Stimulated activated CD8-positive, alpha-beta memory T cell treated with anti-CD3 and anti-CD28 coated beads, Interleukin-4, amount 100 ng/mL, for 48 hours (primary cell): ENCODE measurements around the gene LGALS9C.
"Not testable (repeated sequence)": the region's sequence is repeated elsewhere in the genome, so short reads cannot be mapped to it uniquely, and the experiment has no call there.

ENCODE experiments used
- DNase-seq: peaks from one replicate; pipeline ENCODE4 v3.0.0-alpha.2; 2020

Gene LGALS9C

DNA sequence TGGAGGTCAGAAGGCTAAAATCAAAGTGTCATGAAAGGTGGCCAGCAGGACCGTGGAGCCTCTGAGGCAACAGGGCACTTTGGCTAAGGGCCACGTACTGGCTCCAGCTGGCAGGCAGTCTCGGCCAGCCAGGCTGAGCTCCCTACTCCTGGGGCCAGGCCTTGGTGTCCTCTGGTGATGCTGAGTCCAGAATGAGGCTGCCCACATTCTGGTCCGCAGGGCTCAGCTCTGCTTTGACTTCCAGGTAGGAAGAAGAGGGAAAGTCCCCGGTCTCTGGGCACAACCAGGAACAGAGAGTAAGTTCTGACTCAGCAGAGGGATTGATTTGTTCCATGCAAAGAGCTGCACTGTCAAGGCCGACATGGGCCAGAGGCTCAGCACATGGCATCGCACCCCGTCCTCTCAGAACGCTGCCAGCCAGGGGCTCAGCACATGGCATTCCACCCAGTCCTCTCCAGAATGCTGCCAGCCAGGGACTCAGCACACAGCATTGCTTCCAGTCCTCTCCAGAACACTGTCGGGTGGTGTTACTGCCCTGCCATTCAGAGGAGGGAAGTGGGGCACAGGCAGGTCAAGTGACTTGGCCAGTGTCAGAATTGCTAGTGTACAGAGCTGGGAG lies 2.5 kb downstream of the LGALS9C start:
- not testable (repeated sequence) for DNase-seq

DNA sequence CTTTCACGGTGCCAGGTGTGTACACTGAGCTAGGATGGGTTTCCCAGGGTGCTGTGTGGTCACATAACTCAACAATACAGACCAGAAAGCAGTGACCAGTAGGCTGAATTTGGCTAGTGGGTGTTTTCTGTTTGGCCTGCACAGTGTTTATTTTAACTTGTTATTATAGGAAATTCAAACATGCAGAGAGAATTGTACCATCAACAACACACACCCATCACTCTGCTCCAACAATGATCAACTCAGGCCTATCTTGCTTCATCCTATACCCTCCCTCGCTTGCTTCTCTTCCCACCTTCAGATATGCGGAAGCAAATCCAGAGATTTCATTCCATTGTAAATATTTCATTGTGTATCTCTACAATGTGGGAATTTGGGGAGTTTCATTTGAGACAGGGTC lies 5.2 kb downstream of the LGALS9C start:
- not testable (repeated sequence) for DNase-seq

DNA sequence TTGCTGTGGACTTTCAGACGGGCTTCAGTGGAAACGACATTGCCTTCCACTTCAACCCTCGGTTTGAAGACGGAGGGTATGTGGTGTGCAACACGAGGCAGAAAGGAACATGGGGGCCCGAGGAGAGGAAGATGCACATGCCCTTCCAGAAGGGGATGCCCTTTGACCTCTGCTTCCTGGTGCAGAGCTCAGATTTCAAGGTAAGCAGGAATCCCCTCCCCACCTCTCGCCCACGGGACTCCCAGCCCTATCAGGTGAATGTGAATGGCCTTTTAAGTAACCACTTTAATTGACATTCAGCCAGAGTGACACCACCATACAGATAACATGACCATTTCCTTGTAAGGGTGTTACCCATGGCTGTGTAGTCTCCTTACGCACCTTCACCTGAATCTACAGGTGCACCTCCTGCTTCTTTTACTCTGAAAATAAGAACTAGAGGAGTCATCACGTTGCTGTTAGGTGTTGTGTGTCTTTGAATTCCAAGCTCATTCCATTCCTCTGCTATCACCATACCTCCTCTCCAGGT lies 9.4 kb downstream of the LGALS9C start:
- DNase-seq = not testable (repeated sequence)

DNA sequence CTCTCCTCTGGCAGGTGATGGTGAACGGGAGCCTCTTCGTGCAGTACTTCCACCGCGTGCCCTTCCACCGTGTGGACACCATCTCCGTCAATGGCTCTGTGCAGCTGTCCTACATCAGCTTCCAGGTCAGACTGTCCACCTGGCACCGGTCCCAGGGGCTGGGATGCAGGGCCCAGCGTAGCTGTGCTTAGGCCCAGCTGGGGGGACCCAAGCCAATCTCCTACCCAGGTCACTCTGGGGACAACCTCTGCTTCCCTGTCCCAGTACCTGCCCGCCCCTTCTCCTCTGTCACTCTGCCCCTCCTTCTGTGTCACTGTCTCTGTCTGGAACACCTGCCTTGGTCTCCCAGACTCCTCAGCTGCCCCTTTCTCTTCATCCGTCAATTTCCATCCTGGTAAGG lies 11.0 kb downstream of the LGALS9C start:
- DNase-seq = not testable (repeated sequence)

DNA sequence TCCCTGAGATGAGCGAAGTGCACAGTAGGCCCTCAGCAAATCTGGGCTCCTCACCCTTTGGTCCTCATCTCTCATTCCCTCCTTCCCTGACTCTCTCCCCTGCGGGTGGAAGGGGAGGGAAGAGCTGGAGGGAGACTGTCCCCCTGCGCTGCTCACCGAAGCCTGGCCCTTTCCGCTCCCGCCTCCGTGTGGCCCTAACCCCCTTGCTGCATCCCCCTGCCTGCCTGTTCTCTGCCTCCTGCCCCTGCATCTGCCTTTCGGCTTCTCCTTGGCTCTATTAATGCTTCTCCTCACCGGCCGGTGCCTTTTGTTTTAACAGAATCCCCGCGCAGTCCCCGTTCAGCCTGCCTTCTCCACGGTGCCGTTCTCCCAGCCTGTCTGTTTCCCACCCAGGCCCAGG lies 12.0 kb downstream of the LGALS9C start:
- DNase-seq = not testable (repeated sequence)

DNA sequence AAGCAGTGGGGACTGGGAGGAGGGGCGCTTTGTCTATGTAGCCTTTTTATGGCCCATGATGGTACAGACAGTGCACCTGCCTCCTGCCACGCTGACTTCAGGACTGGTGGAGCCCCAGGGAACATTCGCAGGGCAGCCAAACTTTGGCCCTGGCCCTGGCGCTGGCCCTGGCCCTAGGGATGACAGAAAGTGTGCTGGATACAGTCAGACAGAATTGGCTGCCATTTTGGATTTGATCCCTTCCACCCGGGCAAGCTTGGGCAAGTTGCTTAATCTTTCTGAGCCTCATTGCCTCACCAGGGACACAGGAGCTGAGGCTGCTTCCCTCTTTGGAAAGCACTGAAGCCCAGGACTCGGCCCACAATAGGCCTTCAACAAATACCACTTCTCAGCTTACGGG lies 13.4 kb downstream of the LGALS9C start:
- DNase-seq = not testable (repeated sequence)

DNA sequence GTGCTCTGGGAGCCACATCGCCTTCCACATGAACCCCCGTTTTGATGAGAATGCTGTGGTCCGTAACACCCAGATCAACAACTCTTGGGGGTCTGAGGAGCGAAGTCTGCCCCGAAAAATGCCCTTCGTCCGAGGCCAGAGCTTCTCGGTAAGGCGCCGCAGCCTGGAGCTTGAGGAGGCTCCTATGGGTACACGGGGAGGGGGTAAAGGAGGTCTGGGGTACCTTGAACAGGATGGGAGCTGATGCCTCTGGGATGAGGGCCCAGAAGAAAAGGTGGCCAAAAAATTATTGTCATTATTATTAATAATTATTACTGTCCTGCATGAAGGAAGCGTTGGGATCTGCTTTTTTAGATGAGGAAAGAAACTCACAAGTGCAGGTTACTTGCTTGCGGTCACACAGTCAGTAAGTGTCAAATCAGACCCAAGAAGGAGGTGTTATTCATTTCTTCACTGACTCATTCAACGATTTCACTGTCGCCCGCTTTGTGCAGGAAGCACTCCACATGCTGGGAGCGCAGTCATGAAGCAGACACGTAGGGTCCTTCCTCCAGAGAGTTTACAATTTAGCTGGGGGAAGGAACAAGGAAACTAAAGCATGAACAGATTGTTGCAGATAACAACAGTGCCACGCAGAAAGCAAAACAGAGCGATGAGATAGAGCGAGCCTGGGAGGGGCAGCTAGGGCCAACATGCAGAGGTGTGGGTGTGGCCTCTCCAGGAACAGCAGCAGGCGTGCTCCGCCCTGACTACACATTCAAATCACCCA lies 16.3 kb downstream of the LGALS9C start:
- peak; percentile 49 for DNase-seq

DNA sequence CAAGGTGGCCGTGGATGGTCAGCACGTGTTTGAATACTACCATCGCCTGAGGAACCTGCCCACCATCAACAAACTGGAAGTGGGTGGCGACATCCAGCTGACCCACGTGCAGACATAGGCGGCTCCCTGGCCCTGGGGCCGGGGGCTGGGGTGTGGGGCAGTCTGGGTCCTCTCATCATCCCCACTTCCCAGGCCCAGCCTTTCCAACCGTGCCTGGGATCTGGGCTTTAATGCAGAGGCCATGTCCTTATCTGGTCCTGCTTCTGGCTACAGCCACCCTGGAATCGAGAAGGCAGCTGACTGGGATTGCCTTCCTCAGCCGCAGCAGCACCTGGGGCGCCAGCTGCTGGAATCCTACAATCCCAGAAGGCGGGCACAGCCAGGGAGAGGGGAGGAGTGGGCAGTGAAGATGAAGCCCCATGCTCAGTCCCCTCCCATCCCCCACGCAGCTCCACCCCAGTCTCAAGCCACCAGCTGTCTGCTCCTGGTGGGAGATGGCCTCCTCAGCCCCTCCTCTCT lies 17.7 kb downstream of the LGALS9C start:
- not testable (repeated sequence) for DNase-seq

DNA sequence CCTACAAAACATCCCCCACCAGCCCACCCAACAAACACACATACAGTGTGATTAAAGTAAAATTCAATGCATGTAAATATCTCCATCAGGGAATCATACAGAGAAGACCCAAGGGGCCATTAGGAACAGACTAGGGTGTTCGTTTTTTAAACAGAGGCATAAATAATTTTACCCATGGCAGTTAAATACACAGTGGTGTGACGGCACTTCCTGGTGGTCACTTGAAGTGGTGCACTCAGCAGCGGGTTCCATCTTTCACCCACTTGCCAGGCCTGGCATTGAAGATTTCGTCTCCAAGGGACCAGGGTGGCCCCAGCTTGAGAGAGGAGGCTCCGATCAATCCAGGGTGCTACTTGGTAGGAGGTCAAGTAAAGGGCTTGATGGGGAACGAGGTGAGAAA lies 20.5 kb downstream of the LGALS9C start:
- DNase-seq = not testable (repeated sequence)

DNA sequence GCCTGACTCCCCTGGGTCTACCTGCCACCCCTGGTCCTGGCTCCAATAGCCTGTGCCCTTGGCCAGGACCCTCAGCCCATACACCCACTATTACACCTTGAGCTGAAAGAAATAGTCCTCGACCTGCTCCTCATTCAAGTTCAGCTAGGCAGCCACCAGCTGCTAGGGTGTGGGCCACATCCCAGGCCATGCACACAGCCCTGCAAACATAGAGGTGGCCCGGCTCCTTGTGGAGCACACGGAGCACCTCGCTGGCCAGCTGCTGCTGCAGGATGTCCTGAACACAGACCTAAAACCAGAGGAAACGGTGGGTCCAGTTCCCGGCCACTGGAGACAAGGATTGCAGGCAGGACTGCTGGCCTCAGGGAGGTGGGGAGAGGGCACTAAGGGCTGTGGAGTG lies 22.5 kb downstream of the LGALS9C start:
- not testable (repeated sequence) for DNase-seq

DNA sequence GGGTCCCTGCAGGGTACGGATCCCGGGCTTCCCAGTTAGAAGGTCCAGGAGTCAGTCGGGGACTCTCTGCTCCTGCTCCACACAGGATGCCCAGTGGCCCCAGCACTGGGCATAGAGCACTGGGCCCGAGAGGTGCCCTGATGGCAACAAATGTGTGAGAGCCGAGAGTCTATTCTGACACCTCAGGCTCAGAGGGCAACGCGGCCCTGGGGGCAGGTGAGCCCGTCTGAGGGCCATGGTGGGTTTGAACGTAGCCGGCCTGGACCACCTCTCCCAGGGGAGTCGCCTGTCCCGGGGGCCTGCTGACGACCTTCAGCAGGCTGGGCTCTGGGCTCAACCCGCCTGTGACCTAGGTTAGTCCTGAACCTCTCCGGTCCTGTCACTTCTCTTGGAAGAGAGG lies 23.2 kb downstream of the LGALS9C start:
- DNase-seq = not testable (repeated sequence)

DNA sequence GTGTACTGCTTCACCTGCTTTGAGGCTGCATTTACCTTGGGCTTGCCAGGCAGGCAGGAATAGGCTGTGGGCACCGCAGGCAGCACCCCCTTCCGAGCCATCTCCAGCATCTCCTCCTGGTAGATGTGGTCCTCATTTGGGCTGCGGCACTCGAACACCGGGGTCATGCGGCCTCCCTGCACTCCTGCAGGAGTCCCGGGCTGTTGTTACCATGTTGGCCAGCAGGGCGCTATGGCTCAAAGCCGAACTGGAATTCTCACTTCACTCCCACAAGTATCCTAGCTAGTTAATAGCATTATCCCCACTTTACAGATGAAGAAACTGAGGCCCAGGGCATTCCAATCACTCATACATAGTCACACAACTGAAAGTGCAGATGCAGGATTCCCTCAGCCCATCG lies 23.7 kb downstream of the LGALS9C start:
- not testable (repeated sequence) for DNase-seq

DNA sequence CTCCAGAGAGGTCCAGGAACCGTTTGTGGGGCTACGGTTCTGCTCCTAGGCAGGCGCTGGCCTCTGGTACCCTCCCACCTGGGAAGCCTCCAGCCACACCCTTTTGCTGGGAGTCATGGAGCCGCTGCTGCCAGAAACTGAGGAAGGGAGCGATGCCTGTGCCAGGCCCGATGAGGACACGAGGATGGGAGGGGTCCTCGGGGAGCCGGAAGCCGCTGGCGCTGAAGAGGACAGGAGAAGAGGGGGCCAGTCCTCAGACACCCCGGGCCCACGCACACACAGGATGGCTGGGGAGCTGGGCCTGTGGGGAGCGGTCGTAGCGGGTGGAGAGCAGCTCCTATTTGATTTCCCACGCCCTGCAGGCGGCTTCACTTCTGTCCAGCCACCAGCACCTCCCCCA lies 24.2 kb downstream of the LGALS9C start:
- not testable (repeated sequence) for DNase-seq

DNA sequence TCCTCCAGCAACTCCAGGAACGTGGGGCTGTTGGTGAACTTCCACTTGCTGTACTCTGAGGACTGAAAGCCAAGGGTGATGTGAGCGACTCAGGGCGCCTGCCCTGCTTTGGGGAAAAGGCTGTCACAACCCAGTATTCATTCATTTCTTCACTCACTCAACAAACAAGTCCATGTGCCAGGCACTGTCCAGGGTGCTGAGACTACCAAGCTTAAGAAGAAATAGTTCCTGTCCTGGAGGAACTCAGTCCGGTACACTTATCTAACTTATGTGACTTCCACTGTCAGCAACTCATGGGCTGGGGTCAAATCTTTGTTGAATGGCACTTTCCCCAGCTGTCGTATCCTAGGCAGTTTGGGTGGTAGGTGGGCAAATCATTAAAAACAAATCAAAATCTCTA lies 26.6 kb downstream of the LGALS9C start:
- DNase-seq = not testable (repeated sequence)

DNA sequence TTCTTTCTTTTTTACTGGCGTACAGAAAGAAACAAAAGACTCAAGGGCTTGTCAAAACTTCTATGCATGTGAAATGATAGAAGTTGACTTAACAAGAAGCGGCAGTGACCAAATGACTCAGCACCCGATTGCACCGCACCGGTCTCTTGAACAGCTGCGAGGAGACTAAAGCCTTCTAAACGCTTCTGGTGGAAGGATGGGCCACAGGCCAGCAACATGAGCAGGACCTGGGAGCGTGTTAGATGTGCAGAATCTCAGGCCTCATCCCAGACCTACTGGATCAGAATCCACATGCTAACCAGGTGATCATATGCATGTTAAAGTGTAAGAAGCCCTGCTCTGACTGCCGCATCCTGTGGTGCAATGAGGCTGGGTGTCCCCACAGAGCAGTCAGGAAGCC lies 31.1 kb downstream of the LGALS9C start:
- not testable (repeated sequence) for DNase-seq

DNA sequence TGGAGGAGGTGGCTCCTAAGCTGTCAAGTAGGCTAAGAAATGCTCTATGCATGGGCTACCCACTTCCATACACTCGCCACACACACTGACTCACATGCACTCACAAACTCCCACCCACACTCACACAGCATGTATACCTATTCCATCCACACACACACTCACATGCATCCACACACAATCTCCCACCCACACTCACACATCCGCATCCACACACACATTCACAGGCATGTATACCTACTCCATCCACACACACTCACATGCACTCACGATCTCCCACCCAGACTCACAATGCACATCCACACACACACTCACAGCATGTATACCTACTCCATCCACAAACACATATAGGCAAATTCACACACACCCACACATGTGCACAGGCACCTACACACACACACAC lies 32.1 kb downstream of the LGALS9C start:
- not testable (repeated sequence) for DNase-seq

DNA sequence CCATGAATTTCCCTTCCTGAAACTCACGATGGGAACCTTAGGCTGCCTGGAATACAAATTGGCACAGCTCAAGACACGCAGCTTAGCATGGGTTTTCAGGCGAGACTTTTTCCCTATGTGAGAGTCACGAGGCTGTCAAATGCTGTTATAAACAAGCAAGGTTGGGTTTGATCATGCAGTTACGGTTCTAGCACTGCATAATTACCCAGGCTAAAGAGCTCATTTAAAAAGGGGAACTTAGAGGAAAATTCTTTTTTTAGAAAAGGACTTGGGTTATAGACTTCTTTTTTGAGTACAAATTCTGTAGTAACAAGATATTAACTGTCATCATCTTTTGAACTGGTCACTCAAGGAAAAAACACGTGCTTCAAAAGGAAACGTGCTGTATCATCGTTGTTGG lies 44.5 kb downstream of the LGALS9C start:
- DNase-seq = not testable (repeated sequence)

DNA sequence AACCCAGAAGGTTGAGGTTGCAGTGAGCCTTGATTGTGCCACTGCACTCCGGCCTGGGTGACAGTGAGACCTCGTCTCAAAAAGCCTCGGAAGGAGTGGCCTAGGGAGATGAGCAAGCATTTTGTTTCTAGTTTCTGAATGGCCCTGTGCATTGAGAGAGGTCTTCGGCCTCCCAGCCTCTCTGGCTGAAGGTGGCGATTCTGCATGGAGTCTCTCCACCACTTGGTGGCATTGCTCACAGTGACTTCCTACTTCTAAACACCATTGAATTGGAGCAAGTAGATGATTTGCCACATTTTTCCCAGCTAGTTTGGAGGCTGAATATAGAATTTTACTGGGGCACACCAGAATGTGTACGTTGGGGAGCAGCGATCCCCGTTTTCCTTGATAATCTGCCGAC lies 48.4 kb downstream of the LGALS9C start:
- DNase-seq = not testable (repeated sequence)

DNA sequence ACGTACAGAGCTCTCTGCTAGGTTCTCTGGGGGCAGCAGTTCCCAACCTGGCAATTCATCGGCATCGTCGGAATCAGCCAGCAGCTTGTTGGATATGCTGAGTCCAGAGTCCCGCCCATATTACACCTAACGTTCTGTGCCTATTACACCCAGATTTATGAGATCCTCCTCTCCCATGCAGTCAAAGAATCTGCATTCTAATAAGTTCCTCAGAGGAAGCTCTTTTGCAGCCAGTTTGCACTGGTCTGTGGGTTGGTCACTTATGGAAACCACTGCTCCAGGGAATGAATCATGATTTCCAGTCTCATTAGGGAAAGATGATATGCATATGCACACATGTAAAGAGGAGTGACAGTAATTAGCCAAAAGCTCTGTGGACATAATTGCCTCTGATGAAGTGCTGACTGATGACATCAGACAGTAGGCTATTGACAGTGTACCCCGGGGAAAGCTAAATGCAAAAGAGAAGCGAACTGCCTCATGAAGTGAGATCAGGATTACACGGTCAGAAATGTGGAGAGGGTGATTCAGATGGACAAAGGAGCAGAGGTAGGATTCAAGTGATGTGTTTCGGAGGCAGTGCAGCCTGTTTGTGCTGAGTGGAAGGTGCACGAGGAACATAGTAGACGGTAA lies 49.7 kb downstream of the LGALS9C start:
- not testable (repeated sequence) for DNase-seq

DNA sequence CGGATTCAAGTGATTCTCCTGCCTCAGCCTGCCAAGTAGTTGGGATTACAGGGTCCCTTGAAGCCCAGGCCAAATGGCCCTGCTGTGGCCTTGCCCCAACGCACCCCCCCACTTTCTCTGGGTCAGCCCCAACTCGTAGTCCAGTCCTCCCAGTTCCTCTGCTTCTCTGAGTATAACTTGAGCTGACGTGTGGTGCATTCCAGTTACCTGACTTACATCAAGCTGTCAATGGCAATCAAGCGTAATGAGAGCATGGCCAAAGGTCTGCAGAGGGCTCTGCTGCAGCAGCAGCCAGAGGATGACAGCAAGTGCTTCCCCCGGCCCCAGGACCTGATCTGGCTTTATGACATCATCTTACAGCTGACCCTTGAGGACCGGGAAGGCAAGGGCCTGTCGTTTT lies 50.8 kb downstream of the LGALS9C start:
- not testable (repeated sequence) for DNase-seq

DNA sequence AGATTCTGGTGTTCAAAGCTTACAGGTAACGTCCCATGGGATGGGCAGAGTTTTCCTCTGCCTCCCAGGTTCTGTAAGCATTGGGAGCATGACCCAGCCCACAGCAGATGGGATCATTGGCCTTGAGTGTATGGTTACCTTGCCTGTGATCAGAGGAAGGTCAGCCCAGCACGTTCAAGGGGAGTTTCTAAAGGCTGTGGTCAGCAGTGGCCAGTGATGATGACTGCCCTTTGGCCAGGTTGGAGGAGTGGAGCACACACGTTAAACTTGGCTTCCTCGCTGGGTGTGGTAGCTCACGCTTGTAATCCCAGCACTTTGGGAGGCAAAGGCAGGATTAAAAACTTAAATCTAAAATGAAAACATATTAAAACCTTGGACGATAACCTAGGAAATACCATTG lies 51.8 kb downstream of the LGALS9C start:
- not testable (repeated sequence) for DNase-seq

DNA sequence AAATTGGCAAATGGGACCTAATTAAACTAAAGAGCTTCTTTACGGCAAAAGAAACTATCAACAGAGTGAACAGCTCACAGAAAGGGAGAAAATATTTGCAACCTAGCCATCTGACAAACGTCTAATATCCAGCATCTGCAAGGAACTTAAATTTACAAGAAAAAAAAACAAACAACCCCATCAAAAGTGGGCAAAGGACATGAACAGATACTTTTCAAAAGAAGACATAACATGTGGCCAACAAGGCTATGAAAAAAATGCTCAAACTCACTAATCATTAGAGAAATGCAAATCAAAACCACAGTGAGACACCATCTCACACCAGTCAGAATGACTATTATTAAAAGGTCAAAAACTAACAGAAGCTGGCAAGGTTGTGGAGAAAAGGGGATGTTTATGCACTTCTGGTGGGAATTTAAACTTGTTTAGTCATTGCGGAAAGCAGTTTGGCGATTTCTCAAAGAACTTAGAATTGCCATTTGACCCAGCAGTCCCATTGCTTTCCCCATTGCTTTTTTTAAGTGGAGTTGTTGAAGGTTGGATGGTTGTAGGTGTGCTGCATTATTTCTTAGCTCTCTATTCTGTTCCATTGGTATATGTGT lies 52.4 kb downstream of the LGALS9C start:
- DNase-seq = not testable (repeated sequence)

DNA sequence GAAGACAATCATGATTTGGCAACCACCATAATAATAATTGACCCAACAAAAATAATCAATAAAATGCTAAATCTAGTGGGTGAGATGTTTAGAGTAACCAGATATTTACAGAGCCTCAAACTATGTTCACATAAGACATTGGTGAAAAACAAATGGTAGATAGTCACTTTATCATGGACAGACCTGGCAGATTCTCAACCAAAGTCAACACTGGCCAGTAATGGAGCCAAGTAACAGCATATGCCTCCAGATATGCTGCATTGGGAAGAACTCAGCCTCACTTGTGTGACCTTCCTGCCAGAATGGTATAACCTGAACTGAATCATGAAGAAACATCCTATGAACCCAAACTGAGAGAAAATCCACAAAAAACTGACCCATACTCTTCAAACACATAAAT lies 53.8 kb downstream of the LGALS9C start:
- DNase-seq = not testable (repeated sequence)
